Thyroid gland (tissue), 4 donors: ENCODE data around the gene MTAP.

Experiments
- CTCF ChIP-seq, 6 experiments: fragments of 200-600 bp in 3 of 6; fragments of 450-650 bp in 3 of 6; sonication (generic) in 3 of 6; IDR thresholded peaks; one replicate each; pipeline ENCODE4 v1.5.1; 2016 to 2019; ENCODE audit warnings: antibody characterized with exemption in 6 of 6, mild to moderate bottlenecking in 2 of 6, inconsistent platforms in 1 of 6, moderate library complexity in 1 of 6
- POLR2A ChIP-seq, 2 donors: fragments of 450-650 bp; IDR thresholded peaks; one replicate each; pipeline ENCODE4 v1.6.1; 2017; ENCODE audit warnings: antibody characterized with exemption in 2 of 2, mild to moderate bottlenecking in 2 of 2, moderate library complexity in 1 of 2

DNA sequence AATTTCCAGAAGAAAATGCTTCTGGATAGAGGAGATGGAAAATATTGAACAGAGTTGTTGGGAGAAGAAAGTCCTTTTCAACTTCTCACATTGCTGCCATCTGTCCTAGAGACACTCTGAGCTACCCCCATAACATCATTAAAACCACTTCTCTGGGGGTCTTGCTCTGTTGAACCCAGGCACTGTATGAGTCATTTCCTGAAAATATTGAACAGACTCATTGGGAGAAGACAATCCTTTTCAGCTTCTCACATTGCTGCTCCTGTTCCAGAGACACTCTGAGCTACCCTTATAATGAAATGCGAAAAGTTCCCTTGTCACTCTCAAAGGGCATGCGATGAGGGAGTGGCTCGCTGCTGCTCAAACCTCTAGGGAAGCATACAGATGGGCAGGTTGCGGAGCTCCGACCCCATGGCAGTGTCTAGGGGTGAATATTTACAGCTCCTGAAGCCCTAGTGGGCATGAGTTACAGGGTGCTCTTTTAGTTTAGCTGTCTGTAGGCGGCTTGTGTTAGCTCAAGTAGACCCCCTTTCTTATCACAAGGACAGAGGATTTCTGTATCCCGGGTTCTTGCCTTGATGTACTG lies 101.0 kb downstream of the MTAP start:
- TF ChIP-seq CTCF (IDR thresholded peaks at IDR 0.05) (no peak), POLR2A (IDR thresholded peaks at IDR 0.05) (no peak)
